A673 (cell line): ENCODE data around the gene PTP4A2. TPM values are rescaled to one million over a fixed set of nuclear protein-coding genes. Genes with fewer than 3 reads are reported as not detected.

Experiments used
- BruUV-seq: library from RNA; stranded (reverse); fragments of 400-500 nt; replicated peaks from 2 replicates; lab custom pipeline; 2021; lab: Mats Ljungman, UMichigan
- CTCF ChIA-PET: fragments of 300-600 bp; sonication (Branson Sonifier 250); formaldehyde crosslinking; loops from one replicate; lab custom pipeline; 2022; ENCODE audit warnings: antibody characterized with exemption; lab: Charles Lee
- POLR2A ChIA-PET: fragments of 300-600 bp; sonication (Branson Sonifier 250); formaldehyde crosslinking; loops from one replicate; lab custom pipeline; 2022; ENCODE audit warnings: antibody characterized with exemption; ENCODE audit not compliant: low non-redundant PET; lab: Charles Lee
- DNase-seq: peaks from one replicate; pipeline ENCODE4 v3.0.0-alpha.2; 2015; ENCODE audit warnings: low spot score
- H3K27ac ChIP-seq: fragments of 200-600 bp; sonication (generic); 2 replicates; pipeline ENCODE4 v1.5.1; 2016; ENCODE audit warnings: mixed run types, low read depth, mild to moderate bottlenecking, mixed read lengths, antibody characterized with exemption, low read length; ENCODE audit not compliant: poor library complexity, severe bottlenecking
- H3K27me3 ChIP-seq: fragments of 200-600 bp; sonication (generic); replicated peaks from 2 replicates; pipeline ENCODE4 v1.6.1; 2017; ENCODE audit warnings: mixed run types, low read depth, mild to moderate bottlenecking, mixed read lengths, antibody characterized with exemption, low read length; ENCODE audit not compliant: insufficient read depth, poor library complexity
- H3K36me3 ChIP-seq: fragments of 200-600 bp; sonication (generic); 2 replicates; pipeline ENCODE4 v1.6.1; 2016; ENCODE audit warnings: mixed run types, mild to moderate bottlenecking, mixed read lengths, antibody characterized with exemption, low read length; ENCODE audit not compliant: insufficient read depth, poor library complexity, severe bottlenecking
- H3K4me1 ChIP-seq: fragments of 200-600 bp; sonication (generic); 2 replicates; pipeline ENCODE4 v1.6.1; 2017; ENCODE audit warnings: mixed run types, mild to moderate bottlenecking, mixed read lengths, antibody characterized with exemption, low read length; ENCODE audit not compliant: insufficient read depth, poor library complexity, severe bottlenecking
- H3K4me3 ChIP-seq: fragments of 200-600 bp; sonication (generic); 2 replicates; pipeline ENCODE4 v1.5.1; 2016; ENCODE audit warnings: low read depth, mixed run types, mild to moderate bottlenecking, mixed read lengths, low read length; ENCODE audit not compliant: poor library complexity, severe bottlenecking
- H3K9me3 ChIP-seq: fragments of 200-600 bp; sonication (generic); 2 replicates; pipeline ENCODE4 v1.6.1; 2016; ENCODE audit warnings: mixed run types, low read depth, mild to moderate bottlenecking, mixed read lengths, antibody characterized with exemption, low read length; ENCODE audit not compliant: poor library complexity, severe bottlenecking
- EZH2 ChIP-seq: fragments of 200-600 bp; sonication (generic); IDR thresholded peaks from 2 replicates; pipeline ENCODE4 v1.6.1; 2017; ENCODE audit warnings: borderline replicate concordance, low read depth, mild to moderate bottlenecking, mixed read lengths, antibody characterized with exemption, low read length; ENCODE audit not compliant: poor library complexity, severe bottlenecking
- intact Hi-C: fragments of 100-400 bp; cut with micrococcal nuclease; formaldehyde crosslinking; loops from one replicate; pipeline ENCODE4 v1.10.0; 2022; ENCODE audit not compliant: unreplicated experiment
- total RNA-seq: library from RNA; stranded (reverse); gene quantifications from 2 replicates; pipeline ENCODE4 v1.2.3, GENCODE V29; 2021
- TF ChIP-seq, protein P1 (sequence below): fragments of 300-800, 200-600 bp; sonication (generic); conservative IDR thresholded peaks from 2 replicates; pipeline ENCODE4 v1.5.1; 2017; ENCODE audit warnings: low read depth, mild to moderate bottlenecking, antibody characterized with exemption, low read length, moderate library complexity, mixed read lengths

The PTP4A2 gene
- total RNA-seq, 1 experiment from 2014 or later, result 283 TPM

DNA sequence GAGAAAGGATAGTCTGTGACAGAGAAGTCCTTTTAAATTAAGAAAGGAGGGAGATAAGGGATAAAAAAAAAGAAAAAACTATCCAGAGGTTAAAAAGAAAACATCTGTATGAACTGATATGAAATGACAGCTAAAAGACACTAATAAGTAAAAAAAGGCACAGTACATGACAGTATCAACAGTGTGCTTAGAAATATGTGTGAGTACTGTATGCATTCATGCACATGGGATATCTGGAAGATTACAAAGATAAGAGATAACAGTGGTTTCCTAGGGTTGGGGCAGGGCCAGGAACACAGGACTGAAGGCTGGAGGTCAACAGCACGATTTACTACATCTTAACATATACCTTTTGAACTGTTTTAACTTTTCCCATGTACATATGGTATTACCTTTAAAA is 13.3 kb downstream of the PTP4A2 start:
- intact Hi-C loops, result no loop called here
- no peak for DNase-seq
- POLR2A ChIA-PET, result no interaction called here
- no peaks in the 10 kb centered on the region for H3K27me3 ChIP-seq
- H3K36me3 ChIP-seq, result no peaks in the 10 kb centered on the region
- H3K9me3 ChIP-seq, result no peaks in the 10 kb centered on the region
- H3K4me1 ChIP-seq, result peaks cover 38% of the 10 kb centered on the region
- no peak overlapping the region for H3K27ac ChIP-seq
- no peak overlapping the region for H3K4me3 ChIP-seq
- CTCF ChIA-PET, result no interaction called here
- no peak for TF ChIP-seq EZH2
- TF ChIP-seq, protein P1, sequence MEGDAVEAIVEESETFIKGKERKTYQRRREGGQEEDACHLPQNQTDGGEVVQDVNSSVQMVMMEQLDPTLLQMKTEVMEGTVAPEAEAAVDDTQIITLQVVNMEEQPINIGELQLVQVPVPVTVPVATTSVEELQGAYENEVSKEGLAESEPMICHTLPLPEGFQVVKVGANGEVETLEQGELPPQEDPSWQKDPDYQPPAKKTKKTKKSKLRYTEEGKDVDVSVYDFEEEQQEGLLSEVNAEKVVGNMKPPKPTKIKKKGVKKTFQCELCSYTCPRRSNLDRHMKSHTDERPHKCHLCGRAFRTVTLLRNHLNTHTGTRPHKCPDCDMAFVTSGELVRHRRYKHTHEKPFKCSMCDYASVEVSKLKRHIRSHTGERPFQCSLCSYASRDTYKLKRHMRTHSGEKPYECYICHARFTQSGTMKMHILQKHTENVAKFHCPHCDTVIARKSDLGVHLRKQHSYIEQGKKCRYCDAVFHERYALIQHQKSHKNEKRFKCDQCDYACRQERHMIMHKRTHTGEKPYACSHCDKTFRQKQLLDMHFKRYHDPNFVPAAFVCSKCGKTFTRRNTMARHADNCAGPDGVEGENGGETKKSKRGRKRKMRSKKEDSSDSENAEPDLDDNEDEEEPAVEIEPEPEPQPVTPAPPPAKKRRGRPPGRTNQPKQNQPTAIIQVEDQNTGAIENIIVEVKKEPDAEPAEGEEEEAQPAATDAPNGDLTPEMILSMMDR, result no peak
- BruUV-seq, result no TSS peak

DNA sequence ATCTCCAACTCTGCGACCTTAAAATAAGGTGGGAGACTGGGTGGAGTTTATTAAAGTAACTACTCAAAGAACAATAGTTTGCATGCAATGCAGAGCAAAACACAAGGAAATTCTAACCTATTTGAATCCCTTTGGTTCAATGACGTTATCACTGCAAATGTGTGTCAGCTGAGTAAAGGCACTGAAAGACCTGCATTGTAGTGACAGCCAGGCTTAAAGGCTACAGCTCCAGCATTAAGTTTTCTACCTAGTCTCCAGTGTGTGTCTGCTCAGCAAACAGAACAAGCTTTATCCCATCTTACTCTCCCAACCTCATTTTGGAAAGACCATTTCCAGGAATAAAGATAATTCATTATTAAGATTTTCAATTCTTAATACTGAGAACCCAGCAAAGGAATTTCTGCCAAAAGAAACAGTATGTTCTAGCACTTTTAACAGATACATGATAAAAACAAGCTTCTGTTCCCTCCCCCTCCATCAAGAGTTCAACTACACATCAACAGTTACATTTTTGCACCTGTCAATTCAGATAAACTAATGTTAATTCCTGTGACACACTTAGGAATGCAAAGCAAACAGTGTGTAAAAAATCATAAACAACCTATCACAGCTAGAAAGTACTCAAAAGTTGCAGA is 14.2 kb downstream of the PTP4A2 start:
- peaks cover 4% of the 10 kb centered on the region for H3K36me3 ChIP-seq
- no TSS peak for BruUV-seq
- ChIA-PET CTCF (no interaction called here), POLR2A (no interaction called here)
- H3K9me3 ChIP-seq, result no peaks in the 10 kb centered on the region
- no peak overlapping the region for H3K27ac ChIP-seq
- H3K4me1 ChIP-seq, result peaks cover 33% of the 10 kb centered on the region
- TF ChIP-seq, protein P1, result no peak
- TF ChIP-seq EZH2, result no peak
- H3K27me3 ChIP-seq, result no peaks in the 10 kb centered on the region
- intact Hi-C loops, result no loop called here
- DNase-seq, result no peak
- H3K4me3 ChIP-seq, result no peak overlapping the region

DNA sequence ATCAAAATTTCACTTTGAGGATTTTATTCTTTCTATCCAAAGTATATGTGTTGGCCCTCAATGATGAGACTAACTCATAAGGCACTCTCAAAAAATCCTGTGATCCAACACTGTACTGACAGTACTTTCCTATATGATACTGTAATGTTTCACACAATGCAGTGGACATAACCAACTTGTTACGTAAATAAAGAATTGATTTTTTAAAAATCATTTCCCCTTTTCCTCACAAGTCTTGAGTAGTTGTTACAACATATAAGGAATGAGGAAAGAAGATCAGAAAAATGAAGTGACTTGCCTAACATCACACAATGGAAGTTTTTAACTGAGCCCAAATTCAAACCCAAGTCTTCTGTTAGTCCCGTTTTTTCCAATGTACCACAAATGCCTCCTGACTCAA is 17.2 kb downstream of the PTP4A2 start:
- CTCF ChIA-PET, result no interaction called here

More for the DNA sequence above, 17.2 kb downstream of the PTP4A2 start:
- Histone ChIP-seq H3K9me3 (no peaks in the 10 kb centered on the region), H3K4me3 (no peak overlapping the region), H3K36me3 (peaks cover 24% of the 10 kb centered on the region), H3K27me3 (no peaks in the 10 kb centered on the region), H3K27ac (no peak overlapping the region), H3K4me1 (peaks cover 10% of the 10 kb centered on the region)
- no peak for DNase-seq
- TF ChIP-seq, protein P1, result no peak
- no peak for TF ChIP-seq EZH2
- intact Hi-C loops, result no loop called here
- POLR2A ChIA-PET, result no interaction called here
- no TSS peak for BruUV-seq
